ENCODE measurements around the gene ZNFX1.

- TF ChIP-seq CTCF (IDR thresholded peaks at IDR 0.05; ENCODE audit: low read depth, low read length) = no peak
- TF ChIP-seq EZH2phosphoT487 (IDR thresholded peaks at IDR 0.05; ENCODE audit: low read depth) = no peak
These were observed 11.2 kb upstream of the ZNFX1 start for GRCh38 chr20:49288784-49289696.
